Placental epithelial cell (primary cell): ENCODE measurements around the gene CYRIA. TPM values are rescaled to one million over a fixed set of nuclear protein-coding genes. Genes with fewer than 3 reads are reported as not detected.

Source experiments
- total RNA-seq: library from RNA; depleted of rRNA; stranded (reverse); fragments of >200 nt; gene quantifications from 2 replicates; pipeline ENCODE4 v1.2.3, GENCODE V29; 2012

The CYRIA gene
- total RNA-seq = 5.5 and 11.9 TPM in 2 replicates

DNA sequence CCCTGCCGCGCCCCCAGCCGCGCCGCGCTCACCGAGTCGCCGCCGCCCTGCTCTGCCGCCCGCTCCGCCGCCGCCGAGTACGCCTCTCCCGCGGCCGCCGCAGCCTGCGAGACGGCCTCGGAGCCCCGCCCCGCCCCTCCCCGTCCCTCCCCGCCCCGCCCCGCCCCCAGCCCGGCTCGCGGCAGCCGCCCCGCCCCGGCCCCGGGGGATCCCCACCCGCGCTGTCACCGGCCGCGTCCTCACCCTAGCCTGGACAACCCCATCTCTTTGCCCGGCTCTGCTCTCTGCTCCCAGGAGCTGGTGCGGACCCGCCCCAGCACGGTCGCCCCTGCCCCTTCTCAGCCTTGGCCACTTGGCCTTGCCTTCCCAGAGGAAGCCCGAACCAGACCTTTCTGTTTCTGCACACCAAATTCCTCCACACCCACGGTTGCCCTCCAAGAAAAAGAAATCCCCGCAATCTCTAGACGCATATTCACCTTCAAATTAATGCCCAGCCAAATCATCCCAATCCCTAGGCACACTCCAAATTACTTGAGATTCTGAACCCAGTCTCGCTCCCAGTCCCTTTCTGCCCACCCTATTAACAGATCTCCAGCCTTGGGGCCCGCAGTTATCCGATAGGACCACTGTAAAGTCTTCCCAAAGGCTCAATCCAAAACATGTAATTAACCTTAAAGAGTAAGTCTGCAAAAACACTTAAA is at the start of gene CYRIA:
CYRIA (minus strand) TSS at position 87 of the 701 bp plus-strand sequence. CDS start 77,715 bp downstream, outside the sequence.

